GM19023 (cell line): ENCODE results near the gene STX1B.

ENCODE experiments used
- ATAC-seq: cut with Tn5 transposase; IDR thresholded peaks from one replicate; pipeline ENCODE4 v1.9.1; 2021; ENCODE audit warnings: mild to moderate bottlenecking, moderate library complexity; ENCODE audit not compliant: unreplicated experiment

The STX1B gene

DNA sequence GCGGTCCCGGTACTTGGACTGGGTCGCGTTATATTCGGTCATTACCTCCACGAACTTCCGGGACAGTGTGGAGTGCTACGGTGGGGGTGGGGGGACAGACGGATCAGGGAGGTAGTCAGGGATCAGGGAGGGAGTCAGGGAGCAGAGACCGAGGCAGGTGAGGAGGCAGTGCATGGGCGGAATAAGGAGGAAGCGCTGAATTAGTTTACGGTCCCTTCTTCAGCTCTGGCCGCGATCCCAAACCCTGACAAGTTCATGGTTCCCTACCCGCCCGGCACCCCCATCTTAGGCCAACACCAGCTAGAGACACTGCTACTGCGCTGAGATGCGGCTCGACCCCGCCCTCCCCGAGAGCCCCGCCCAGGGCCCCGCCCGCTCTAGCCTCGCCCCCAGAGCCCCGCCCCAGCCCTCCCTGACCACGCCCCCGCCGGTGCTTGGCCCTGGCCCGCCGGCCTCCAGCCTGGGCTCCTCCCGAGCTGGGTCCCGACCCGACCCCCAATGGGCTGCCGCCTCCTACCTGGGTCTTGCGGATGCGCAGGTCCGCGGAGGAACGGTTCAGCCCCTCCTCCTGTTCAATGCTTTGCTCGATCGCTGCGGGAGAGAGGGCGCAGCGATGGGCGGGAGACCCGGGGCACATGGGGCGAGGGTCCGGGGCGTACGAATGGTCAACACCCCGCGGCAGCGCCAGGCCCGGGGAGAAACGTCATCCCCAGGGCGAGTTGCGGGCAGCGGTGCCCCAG is 13.3 kb downstream of the STX1B start:
- peak; percentile 77 for ATAC-seq

DNA sequence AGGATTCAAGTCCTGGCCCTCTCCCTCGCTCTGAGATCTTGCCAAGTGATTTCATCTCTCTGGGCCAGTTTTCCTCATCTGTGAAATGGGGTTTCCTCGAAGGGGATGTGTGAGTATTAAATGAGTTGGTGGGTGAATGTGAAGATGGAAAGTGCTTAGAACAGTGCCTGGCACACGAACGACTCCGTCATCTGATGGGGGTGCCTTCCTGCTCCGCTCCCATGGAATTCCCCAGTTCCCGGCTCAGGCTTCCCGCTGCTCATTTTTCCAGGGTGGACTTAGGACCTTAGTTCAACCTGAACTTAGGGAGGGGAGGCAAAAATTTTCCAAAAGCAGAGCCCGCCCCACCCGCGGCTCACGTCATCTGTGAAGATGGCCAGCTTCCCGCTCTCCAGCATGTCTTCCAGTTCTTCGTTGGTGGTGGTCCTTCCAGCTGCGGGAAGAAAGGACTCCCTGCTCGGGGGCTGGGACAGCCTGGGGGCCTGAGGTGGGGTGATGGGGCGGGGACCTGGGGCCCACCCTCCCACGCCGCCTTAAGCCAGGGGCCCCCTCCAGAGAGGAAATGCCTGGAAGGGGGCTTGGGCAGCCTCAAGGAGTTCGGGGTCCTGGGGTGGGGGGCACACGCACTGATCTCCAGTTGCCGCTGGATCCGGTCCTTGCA is 14.0 kb downstream of the STX1B start:
- ATAC-seq: no peak

- no peak for ATAC-seq
These were observed 14.5 kb downstream of the STX1B start for GRCh38 chr16:30995927-30996323.

- no peak for ATAC-seq
These were observed 17.3 kb downstream of the STX1B start for GRCh38 chr16:30992931-30993816.

DNA sequence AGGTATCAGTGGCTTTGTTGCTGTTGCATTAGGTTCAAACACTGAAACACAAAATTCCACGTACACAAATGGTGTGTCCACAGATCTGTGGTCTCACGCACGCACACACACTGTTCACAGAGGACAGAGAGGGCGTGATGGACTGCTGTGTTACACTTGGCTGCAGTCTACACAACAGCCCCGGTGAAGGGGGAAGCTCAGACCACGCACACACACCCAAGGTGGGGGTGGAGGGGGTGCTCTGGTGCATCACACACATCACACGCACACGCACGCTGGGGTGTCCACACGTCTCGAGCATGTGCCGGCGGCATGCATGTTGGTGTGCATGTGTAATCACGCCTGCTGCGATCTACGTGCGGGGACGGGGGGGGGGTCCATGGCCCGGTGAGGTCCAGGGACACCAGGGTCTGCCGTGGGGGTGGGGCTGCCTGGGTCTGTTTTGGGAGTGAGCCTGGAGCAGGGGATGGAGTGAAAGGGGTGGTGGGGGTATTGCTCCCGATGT is 18.1 kb downstream of the STX1B start:
- ATAC-seq: no peak

DNA sequence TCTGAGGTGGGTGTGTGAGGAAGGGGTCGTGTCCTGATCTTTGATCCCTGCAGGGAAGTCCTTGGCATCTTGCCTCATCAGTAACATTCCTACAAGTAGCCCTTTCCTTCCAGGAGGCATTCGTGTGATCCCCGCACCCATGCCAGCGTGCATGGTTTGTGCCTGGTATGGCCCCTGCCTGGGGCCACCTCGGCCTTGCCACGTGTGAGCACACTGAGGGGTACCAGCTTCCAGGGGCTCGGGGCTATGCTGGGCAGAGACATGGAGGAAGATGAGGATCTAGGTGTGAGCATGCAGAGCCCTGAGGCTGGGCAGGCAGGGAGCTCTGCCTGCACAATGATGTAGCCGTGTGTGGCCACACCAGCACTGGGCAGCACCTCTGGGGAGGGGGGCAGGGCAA is 19.4 kb downstream of the STX1B start:
- no peak for ATAC-seq

- ATAC-seq: no peak
These were observed 20.3 kb downstream of the STX1B start for GRCh38 chr16:30990105-30990504.

GRCh38 chr16:30989469-30990047 is 20.9 kb downstream of the STX1B start:
- no peak for ATAC-seq

- ATAC-seq: no peak
These were observed 22.8 kb downstream of the STX1B start for GRCh38 chr16:30987581-30988190.

- no peak for ATAC-seq
These were observed 24.1 kb downstream of the STX1B start for GRCh38 chr16:30986129-30986991.

DNA sequence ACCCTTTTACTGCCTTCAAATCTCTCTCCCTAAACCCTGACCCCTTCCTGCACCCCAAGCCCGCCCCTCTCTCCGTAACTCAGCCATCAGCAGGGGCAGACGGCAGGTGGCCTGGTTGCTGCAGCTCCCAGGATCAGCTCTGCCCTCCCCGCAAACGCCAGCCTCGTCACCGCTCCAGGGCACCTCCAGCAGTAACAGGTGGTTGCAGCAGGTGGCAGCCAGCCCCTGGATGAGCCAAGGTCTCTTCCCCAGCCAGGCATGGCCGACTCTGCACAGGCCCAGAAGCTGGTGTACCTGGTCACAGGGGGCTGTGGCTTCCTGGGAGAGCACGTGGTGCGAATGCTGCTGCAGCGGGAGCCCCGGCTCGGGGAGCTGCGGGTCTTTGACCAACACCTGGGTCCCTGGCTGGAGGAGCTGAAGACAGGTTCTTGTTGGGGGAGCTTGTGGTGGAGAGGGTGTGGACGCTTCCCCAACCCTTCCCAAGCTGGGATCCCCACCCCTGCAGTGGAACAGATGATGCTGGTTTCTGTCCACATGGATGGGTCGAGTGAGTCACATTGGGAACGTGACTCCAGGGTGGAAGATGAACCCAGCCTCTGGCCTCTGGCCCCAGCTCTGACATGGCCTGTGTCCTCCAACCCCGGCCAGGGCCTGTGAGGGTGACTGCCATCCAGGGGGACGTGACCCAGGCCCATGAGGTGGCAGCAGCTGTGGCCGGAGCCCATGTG is 24.9 kb downstream of the STX1B start:
- no peak for ATAC-seq

DNA sequence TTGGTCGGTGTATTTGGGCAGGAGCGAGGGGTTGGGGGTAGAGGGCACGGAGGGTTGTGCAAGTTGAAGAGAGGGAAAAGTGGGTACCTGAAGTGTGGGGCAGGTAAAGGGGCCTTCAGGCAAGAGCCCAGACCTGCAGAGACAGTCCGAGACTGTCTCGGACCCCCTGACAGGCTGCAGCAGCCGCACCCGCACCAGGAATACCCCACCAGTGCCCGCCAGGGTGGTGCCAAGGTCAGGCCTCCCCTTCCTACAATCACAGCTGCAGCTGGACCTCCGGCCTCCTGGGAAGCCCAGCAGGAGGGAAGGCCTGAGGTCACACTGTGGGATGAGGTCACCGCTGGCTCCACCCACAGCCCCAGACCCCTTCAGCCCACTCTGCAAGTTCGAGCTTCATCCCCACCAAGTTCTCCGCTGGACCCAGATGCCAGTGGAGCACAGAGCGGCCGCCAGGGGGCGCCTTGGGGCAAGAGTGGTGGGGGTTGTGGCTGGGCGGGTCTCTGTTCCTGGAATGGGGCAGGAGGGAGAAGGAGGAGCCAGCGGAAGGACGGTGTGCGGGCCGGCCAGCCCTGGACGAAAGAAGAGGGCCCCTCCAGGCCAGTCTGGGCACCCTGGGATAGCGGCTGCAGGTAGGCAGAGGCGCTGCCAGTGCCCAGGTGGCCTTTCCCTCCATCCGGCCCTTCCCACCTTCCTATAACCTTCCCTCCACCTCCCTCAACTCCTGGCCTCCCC is 25.6 kb downstream of the STX1B start, which contains the start of gene HSD3B7:
Gene HSD3B7, plus strand, starts transcription at position 539 of the 732 bp plus-strand sequence. CDS start 452 bp downstream, outside the sequence.
- ATAC-seq: no peak

GRCh38 chr16:30983898-30984610 is 26.4 kb downstream of the STX1B start:
- ATAC-seq: no peak

- ATAC-seq: no peak
These were observed 27.0 kb downstream of the STX1B start for GRCh38 chr16:30983289-30983889.

GRCh38 chr16:30982548-30983288 is 27.7 kb downstream of the STX1B start:
- no peak for ATAC-seq

- ATAC-seq: no peak
These were observed 29.5 kb downstream of the STX1B start for GRCh38 chr16:30980959-30981358.
